HUES6 (cell line): ENCODE results near the gene TRMT13.

Experiments
- H3K27ac ChIP-seq: 2 replicates; pipeline ENCODE4 v1.7.0; 2013; ENCODE audit warnings: low read depth, mild to moderate bottlenecking, low read length, inconsistent platforms
- H3K27me3 ChIP-seq: 2 replicates; pipeline ENCODE4 v1.6.1; 2013; ENCODE audit warnings: low read length; ENCODE audit not compliant: control insufficient read depth, insufficient read depth
- H3K36me3 ChIP-seq: 2 replicates; pipeline ENCODE4 v1.6.1; 2013; ENCODE audit warnings: low read length; ENCODE audit not compliant: control insufficient read depth, insufficient read depth
- H3K4me1 ChIP-seq: 2 replicates; pipeline ENCODE4 v1.6.1; 2013; ENCODE audit warnings: low read length; ENCODE audit not compliant: control insufficient read depth, insufficient read depth
- H3K4me3 ChIP-seq: 2 replicates; pipeline ENCODE4 v1.5.1; 2013; ENCODE audit warnings: low read depth, low read length
- H3K9ac ChIP-seq: one replicate; pipeline ENCODE4 v1.6.1; 2013; ENCODE audit warnings: mild to moderate bottlenecking, low read length
- H3K9me3 ChIP-seq: 2 replicates; pipeline ENCODE4 v1.6.1; 2013; ENCODE audit warnings: low read depth, low read length; ENCODE audit not compliant: control insufficient read depth, insufficient read depth

The TRMT13 gene

DNA sequence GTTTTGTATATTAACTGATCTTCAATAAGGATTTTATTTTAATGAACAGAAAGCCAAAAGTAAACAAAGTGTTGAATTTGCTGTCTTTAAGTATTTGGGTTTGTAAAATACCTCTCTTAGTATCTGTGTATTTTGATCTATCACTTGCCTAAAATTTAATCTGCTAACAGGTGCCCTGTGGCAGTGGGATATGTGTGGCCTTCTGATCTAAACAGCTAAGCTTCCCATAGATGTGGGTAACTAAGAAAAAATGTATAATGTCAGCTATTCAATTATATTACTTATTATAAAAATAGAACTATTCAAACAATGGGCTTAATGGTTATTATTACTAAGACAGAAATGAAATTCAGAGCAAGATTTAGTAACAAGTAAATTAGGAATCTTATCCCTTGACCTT lies 29.9 kb downstream of the TRMT13 start:
- no peaks in the 10 kb centered on the region for H3K4me1 ChIP-seq
- H3K9ac ChIP-seq: no peak overlapping the region
- no peak overlapping the region for H3K27ac ChIP-seq
- no peaks in the 10 kb centered on the region for H3K9me3 ChIP-seq
- no peak overlapping the region for H3K4me3 ChIP-seq
- no peaks in the 10 kb centered on the region for H3K36me3 ChIP-seq
- no peaks in the 10 kb centered on the region for H3K27me3 ChIP-seq

DNA sequence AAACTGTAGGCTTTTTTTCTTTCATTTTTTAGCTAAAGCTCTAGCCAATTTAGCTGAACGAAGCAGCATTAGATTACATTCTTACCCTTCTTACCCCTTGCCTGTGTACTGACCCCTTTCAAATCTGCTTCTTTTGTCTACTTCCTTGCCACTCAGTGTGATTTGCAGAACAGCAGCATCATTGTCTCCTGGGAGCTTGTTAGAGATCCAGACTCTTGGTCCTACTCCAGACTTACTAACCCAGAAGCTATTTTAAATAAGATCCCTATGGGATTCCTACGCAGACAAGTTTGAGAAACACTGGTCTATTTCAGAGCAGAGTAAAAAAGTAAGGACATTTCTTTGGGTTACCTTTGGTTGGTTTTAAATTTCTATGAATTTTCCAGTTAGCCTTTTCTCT lies 31.3 kb downstream of the TRMT13 start:
- no peaks in the 10 kb centered on the region for H3K9me3 ChIP-seq
- H3K4me1 ChIP-seq: no peaks in the 10 kb centered on the region
- no peak overlapping the region for H3K4me3 ChIP-seq
- H3K36me3 ChIP-seq: no peaks in the 10 kb centered on the region
- no peak overlapping the region for H3K27ac ChIP-seq
- no peak overlapping the region for H3K9ac ChIP-seq
- H3K27me3 ChIP-seq: no peaks in the 10 kb centered on the region

DNA sequence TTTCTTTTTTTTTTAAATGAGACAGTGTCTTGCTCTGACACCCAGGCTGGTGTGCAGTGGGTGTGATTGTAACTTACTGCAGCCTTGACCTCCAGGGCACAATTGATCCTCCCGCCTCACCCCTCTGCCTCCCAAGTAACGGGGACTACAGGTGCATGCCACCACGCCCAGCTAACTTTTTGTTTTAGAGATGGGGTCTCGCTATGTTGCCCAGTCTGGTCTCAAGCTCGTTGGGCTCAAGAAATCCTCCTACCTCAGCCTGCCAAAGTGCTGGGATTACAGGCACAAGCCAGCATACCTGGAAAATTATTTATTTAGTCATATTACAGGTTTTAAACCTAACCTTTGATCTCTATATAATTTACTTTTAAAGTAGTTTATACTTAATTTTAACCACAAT lies 31.7 kb downstream of the TRMT13 start:
- H3K9me3 ChIP-seq: no peaks in the 10 kb centered on the region
- H3K9ac ChIP-seq: no peak overlapping the region
- H3K27ac ChIP-seq: no peak overlapping the region
- H3K27me3 ChIP-seq: no peaks in the 10 kb centered on the region
- H3K4me1 ChIP-seq: no peaks in the 10 kb centered on the region
- no peak overlapping the region for H3K4me3 ChIP-seq
- H3K36me3 ChIP-seq: no peaks in the 10 kb centered on the region

DNA sequence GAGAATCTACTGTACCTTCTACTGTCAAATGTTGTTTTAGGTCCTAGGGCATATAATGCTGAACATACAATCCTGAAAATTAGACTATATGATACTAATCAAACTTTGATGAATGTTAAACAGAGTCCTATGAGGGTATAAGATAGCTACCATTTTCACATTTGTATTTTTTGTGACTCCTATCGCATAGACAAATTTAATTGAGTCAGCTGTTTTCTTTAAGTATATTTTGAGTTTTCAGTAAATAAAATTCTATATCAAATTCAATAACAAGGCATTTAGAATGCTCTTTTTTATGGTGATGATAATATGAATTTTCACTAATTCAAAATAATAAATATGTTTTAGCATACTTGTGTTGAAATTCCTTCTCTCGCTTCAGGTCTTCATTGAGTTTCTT lies 35.1 kb downstream of the TRMT13 start:
- no peak overlapping the region for H3K27ac ChIP-seq

DNA sequence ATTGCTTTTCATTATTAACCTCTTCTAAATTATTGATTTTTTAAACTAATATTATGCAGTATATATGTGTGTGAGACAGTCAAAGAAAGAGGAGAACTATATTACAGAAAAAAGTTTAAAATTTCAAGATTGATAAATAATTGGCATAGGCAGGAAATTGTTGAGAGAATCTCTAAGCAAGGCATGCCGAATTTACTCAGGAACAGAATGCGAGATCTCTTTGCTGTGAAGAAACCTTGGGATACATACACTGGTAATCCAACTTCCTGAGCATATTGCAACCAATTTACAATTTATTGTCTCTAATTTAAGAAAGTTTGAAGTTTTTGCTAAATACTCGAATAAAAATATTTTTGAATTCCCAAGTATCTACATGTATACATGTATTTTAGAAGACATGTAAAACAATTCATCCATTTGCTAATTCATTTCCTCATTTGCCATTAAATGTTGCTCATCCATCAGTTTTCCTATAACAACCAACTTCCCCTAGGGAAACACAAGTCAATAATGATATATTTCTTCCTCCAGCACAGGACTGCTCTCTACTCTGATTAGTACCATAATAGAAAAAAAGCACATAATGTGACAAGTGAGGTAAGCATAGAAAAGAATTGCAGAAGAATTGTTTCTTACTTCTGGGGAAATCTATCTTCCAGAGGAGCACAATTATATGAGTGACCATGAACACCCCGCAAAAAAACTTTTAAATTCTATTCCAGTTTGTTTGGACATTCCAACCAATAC lies 44.5 kb downstream of the TRMT13 start:
- Histone ChIP-seq H3K9ac (no peak overlapping the region), H3K27me3 (no peaks in the 10 kb centered on the region), H3K4me3 (no peak overlapping the region), H3K36me3 (no peaks in the 10 kb centered on the region), H3K4me1 (no peaks in the 10 kb centered on the region), H3K9me3 (no peaks in the 10 kb centered on the region), H3K27ac (no peak overlapping the region)

More for the DNA sequence above, 35.1 kb downstream of the TRMT13 start:
- H3K4me1 ChIP-seq: no peaks in the 10 kb centered on the region
- H3K4me3 ChIP-seq: no peak overlapping the region
- H3K9ac ChIP-seq: no peak overlapping the region
- H3K27me3 ChIP-seq: no peaks in the 10 kb centered on the region
- no peaks in the 10 kb centered on the region for H3K36me3 ChIP-seq
- no peaks in the 10 kb centered on the region for H3K9me3 ChIP-seq

DNA sequence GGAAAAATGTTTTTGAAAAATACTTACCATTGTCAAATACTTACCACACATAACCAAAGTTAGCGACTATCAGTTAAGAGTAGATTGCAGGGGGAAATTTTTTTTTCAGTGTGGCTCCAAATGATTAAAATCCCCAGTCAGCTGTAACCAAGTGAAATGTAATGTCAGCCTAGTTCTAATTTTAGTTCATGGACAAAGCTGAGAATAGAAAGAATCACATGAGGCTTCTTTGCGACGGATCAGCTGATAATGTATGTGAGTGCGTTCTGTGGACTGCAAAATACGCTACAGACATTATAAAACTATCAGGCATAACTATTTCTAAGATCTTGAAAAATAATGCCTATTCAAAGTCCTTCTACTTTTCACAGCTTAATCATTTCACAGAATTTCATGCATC lies 45.1 kb downstream of the TRMT13 start, which contains the start of gene LRRC39:
Gene LRRC39, minus strand, starts transcription at position 166 of the 400 bp plus-strand sequence. CDS start 9,740 bp downstream, outside the sequence.
- no peak within 1 kb of the TSS for H3K9ac ChIP-seq
- H3K27ac ChIP-seq: no peak within 1 kb of the TSS
- no peaks in the 10 kb centered on the region for H3K9me3 ChIP-seq
- no peaks in the 10 kb centered on the region for H3K4me1 ChIP-seq
- no peaks in the 10 kb centered on the region for H3K27me3 ChIP-seq
- H3K36me3 ChIP-seq: no peaks in the 10 kb centered on the region
- H3K4me3 ChIP-seq: no peak within 1 kb of the TSS

DNA sequence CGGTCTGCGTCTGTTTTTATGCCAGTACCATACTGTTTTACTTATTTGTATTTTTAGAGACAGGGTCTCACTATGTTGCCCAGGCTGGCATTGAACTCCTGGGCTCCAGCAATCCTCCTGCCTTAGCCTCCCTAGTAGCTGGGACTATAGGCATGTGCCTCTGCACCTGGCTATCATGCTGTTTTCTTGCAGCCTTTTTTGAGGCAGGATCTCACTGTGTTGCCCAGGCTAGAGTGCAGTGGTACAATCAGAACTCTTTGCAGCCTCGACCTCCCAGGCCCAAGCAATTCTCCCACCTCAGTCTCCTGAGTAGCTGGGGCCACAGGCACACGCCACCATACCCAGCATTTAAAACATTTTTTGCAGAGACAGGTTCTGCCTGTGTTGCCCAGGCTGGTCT lies 50.4 kb downstream of the TRMT13 start:
- Histone ChIP-seq H3K36me3 (no peaks in the 10 kb centered on the region), H3K9ac (no peak overlapping the region), H3K4me1 (no peaks in the 10 kb centered on the region), H3K27me3 (no peaks in the 10 kb centered on the region), H3K4me3 (no peak overlapping the region), H3K27ac (no peak overlapping the region), H3K9me3 (no peaks in the 10 kb centered on the region)

DNA sequence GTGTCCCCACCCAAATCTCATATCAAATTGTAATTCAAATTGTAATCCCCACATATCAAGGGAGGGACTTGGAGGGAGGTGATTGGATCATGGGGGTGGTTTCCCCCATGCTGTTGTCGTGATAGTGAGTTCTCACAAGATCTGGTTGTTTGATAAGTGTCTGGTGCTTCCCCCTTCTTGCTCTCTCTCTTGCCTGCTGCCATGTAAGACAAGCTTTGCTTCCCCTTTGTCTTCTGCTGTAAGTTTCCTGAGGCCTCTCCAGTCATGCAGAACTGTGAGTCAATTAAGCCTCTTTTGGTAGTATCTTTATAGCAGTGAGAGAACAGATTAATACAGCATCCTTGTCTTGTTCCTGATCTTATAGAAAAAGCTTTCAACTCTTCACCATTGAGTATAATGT lies 51.6 kb downstream of the TRMT13 start:
- Histone ChIP-seq H3K4me3 (no peak overlapping the region), H3K27ac (no peak overlapping the region), H3K4me1 (no peaks in the 10 kb centered on the region), H3K36me3 (no peaks in the 10 kb centered on the region), H3K9ac (no peak overlapping the region), H3K27me3 (no peaks in the 10 kb centered on the region), H3K9me3 (no peaks in the 10 kb centered on the region)

DNA sequence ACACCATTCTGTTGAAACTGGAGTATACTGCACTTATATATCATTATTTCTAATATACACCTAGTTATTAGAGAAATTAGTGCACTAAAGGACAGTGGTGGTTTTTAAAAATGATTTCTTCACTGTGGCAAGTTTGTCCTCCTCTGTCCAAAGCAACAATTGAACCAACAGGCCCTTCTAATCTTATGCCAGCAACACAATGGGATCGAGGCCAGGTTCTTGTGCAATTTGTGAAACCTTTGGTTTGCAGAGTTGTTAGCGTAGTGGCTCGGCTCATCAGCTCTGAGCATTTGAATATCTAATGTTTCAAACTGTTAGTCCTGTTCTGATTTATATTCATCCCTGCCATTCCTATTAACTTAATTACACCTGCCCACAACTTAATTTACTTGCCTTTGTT lies 54.9 kb downstream of the TRMT13 start:
- Histone ChIP-seq H3K9ac (no peak overlapping the region), H3K9me3 (no peaks in the 10 kb centered on the region), H3K27me3 (no peaks in the 10 kb centered on the region), H3K4me1 (no peaks in the 10 kb centered on the region), H3K4me3 (no peak overlapping the region), H3K27ac (no peak overlapping the region), H3K36me3 (no peaks in the 10 kb centered on the region)

DNA sequence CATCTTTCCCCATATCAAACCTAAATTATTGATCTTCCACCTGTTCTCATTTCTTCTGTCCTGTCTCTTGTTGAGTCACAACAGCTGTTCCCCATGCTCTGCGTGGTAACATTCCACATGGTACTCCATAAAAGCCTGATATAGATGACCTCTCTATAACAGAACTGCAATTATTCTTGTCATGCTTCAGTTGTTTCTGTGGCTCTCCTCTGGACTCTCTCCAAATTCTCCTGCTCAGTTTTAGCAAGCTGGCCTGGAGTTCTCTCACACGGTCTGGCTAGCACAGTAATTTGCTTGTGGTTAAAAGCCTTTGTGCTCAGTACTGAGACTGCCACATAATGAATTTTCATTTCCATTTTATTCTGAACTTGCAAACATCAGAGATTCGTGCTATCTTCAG lies 55.7 kb downstream of the TRMT13 start:
- Histone ChIP-seq H3K9me3 (no peaks in the 10 kb centered on the region), H3K4me1 (no peaks in the 10 kb centered on the region), H3K4me3 (no peak overlapping the region), H3K9ac (no peak overlapping the region), H3K27me3 (no peaks in the 10 kb centered on the region), H3K36me3 (no peaks in the 10 kb centered on the region), H3K27ac (no peak overlapping the region)

DNA sequence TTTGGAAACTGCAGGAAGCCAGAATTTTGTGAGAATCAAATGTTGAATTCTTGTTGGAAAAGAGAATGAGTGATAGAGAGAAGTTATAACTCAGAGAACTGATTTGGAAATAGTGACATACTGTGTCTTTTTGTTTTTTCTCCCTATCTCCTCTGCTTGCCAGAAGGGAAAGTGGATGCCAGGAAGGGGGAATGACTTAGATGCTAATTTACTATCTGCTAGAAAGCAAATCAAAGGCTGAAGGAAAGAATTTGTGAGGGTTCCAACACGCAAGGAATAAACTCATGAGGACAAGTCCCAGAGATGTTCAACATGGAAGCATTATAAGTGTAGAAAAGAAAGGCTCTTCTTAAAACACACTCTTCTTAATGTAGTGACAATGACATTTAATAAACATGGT lies 65.6 kb downstream of the TRMT13 start:
- H3K9ac ChIP-seq: no peak overlapping the region
- no peaks in the 10 kb centered on the region for H3K27me3 ChIP-seq
- H3K4me1 ChIP-seq: peaks cover 10% of the 10 kb centered on the region
- no peak overlapping the region for H3K27ac ChIP-seq
- no peak overlapping the region for H3K4me3 ChIP-seq
- H3K36me3 ChIP-seq: peaks cover 36% of the 10 kb centered on the region
- H3K9me3 ChIP-seq: no peaks in the 10 kb centered on the region
